Occipital lobe (tissue), 2 donors: Measurements from ENCODE around the gene DELE1. TPM values are rescaled to one million over a fixed set of nuclear protein-coding genes. Genes with fewer than 3 reads are reported as not detected.
"Not testable (repeated sequence)": the region's sequence is repeated elsewhere in the genome, so short reads cannot be mapped to it uniquely, and the experiment has no call there.

Experiments
- DNase-seq: peaks from one replicate; lab custom pipeline; 2025; lab: John Stamatoyannopoulos, UW
- total RNA-seq: library from RNA; depleted of rRNA; stranded (reverse); fragments of >200 nt; gene quantifications from one replicate; pipeline ENCODE4 v1.2.3, GENCODE V29; 2014

The DELE1 gene
- total RNA-seq, 1 donor from 2014 or later, result 39.0 TPM

- no peak for DNase-seq
Observed at GRCh38 chr5:141883892-141884318, 39.8 kb upstream of the DELE1 start.

- DNase-seq, result no peak
Observed at GRCh38 chr5:141889282-141889871, 34.3 kb upstream of the DELE1 start.

DNA sequence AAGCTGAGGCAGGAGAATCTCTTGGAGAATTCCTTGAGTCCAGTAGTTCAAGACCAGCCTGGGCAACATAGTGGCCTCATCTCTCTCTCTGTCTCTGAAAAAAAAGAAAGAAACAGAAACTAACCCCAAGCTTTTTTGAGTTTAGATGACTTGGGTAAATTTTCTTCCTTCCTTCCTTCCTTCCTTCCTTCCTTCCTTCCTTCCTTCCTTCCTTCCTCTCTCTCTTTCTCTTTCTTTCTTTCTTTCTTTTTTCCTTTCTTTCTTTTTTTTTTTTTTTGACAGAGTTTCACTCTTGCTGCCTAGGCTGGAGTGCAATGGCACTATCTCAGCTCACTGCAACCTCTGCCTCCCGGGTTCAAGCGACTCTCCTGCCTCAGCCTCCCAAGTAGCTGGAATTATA is 33.2 kb upstream of the DELE1 start:
- not testable (repeated sequence) for DNase-seq

DNA sequence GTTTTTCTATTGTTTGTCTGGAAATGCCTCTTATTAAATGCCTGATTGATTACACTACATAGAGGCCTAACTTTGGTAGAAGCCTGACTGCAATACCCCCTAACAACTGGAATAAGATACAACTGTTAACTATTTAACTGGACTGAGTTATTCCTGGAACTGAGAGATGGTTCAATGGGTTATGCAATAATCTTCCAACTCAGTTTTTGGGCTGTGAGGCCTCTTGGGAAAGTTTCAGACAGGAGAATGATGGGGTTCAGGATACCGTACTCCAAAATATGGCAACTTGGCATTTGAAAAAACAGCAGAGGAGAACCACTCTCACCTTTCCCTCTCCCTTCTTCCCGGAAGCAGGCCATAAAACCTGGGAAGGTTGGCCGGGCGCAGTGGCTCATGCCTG is 26.2 kb upstream of the DELE1 start:
- DNase-seq, result no peak

DNA sequence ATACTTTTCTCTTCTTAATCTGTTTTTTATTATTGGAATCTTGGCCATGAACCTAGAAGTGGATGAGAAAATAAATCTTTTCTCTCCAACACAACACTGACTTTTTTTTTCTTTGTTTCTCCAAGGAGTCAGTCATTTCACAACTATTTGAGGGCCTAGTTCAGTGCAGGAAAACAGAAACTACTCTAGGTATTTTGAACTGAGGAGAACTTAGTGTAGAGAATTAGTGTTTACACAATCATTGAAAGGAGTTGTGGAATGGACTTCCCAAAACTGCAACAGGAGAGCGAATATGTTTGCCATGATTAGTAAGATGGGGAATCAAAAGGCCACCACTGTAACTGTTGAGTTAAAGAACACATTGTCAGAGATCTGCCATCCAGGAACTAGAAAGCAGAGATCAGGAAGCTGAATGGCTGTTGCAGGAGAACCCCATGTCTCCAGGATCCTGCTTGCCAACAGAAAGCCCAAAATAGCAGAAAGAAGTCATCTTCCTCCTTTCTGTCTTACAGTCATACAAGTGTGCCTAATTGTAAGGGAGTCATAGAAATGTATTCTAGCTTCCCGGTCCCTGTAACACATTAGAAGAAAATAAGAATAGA is 25.1 kb upstream of the DELE1 start:
- no peak for DNase-seq

DNA sequence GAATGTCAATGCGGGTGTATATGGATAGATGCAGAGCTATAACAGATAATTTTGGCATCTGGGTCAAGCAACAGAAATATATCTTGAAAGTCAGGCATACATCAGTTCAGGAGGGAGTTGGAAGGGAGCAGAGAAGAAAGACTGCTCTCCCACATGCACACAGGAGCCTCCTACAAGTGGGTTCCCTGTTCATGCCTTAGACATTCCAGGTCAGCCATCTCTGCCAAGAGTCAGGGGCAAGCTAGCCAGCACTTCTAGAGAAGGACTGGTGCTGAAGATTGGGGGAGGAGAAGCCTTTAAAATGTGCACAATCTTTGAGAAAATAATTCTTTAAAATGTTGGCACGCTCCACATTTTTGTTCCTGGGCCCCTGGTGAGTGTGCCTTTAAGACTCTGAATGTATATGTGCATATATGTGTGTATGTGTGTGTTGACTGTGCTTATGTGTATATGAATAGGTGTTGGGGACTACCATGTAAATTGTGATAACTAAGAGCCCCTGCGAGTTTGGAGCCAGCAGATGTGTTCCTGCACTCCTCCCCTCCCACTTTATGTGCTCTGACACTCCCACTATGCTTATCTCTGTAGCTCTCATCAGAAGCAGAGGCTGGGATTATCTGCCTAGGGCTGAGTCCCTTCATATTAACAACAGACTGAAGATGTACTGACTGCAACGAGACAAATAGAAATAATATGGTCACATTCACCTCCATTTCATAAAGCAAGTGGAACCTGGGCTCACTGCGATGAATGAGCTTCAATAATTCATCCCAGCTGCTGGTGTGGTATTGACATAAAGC is 21.5 kb upstream of the DELE1 start:
- no peak for DNase-seq

DNA sequence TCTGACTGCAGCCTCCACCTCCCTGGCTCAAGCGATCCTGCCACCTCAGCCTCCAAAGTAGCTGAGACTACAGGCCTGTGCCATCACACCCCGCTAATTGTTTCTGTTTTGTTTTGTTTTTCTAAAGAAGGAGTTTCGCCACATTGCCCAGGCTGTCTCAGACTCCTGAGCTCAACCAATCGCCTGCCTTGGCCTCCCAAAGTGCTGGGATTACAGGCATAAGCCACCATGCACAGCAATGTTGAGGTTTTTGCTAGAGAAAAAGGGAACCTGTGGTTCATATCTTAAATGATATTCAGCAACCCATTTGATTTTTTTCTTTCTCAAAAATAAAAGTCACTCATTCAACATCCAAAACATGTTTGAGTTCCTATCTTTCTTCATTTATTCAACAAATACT is 20.4 kb upstream of the DELE1 start:
- DNase-seq, result no peak

GRCh38 chr5:141904551-141904950 is 19.1 kb upstream of the DELE1 start:
- DNase-seq, result no peak

GRCh38 chr5:141906517-141906916 is 17.2 kb upstream of the DELE1 start:
- no peak for DNase-seq

DNA sequence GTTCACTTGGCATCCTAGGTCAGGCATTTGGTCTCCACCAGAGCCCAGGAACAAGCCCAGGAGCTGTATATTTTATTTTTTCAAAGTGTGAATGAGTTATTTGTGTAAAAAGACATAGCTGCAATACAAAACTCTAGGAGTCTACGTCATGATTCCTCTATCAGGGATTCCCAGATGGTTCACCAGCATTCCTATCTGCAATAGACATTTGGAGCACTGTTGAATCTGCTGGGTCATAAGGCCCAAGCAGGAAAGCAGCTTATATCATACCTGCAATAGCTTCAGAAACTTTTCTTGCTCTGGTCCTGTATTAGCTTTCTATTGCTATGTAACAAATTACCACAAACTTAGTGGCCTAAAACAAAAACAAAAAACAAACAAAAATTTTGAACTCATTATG is 16.7 kb upstream of the DELE1 start:
- DNase-seq, result no peak

DNA sequence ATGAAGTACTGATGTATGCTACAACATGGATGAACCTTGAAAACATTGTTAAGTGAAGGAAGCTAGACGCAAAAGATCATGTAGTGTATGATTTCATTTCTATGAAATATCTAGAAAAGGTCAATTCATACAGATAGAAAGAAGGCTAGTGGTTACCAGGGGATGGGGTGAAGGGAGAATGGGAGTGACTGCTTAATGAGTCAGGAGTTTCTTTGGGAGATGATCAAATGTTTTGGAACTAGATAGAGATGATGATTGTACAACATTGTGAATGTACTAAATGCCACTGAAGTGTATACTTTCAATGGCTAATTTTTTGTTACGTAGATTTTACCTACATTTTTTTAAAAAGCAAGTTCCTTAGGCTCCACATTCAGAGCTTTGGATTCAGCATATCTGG is 14.9 kb upstream of the DELE1 start:
- no peak for DNase-seq

GRCh38 chr5:141909212-141909611 is 14.5 kb upstream of the DELE1 start:
- DNase-seq, result no peak

- DNase-seq, result no peak
Observed at GRCh38 chr5:141910271-141910673, 13.4 kb upstream of the DELE1 start.

GRCh38 chr5:141913560-141914198 is 10.0 kb upstream of the DELE1 start:
- peak; percentile 19 for DNase-seq

DNA sequence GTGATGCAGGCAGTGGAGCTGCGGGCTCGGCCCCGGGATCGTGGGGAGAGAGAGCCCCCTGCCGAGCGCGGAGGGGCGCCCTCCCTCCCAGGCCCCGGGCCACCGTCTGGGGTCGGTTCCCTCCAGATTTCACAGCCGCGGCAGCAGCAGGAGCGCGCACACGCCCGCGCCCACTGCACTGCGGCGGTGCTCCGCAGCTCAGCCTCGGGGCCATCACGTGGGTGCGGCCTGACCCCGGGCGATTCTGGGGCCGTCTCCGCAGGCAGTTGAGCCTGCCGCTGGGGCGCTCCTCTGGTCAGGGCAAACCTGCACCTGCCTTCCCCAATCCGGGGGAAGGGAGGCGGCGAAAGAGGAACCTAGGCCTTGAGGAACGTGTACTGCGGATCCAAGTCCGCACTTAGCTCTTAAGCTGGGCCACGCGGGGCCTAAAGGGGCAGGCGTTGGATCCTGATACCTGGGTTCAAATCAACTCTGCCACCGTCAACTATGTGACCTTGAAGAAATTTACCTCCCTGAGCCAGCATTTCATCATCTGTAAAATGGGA is 9.4 kb upstream of the DELE1 start:
- DNase-seq, result peak; percentile 25

DNA sequence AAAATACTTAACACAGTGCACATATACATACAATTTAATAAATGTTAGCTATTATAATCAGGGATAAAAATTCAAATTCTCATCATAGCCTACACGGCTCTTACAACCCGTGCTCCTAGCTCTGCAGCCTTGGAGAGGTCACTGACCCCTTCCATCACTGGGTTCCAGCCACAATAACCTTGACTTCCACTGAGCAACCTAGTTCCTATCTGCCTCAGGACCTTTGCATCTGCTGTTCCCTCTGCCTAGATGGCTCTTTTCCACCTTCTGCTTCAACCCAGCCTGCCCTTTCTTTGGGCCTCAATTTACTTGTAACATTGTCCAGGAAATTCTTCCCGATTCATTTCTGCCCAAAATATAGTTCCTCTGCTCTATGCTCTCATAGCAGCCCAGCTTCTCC is 8.9 kb upstream of the DELE1 start:
- no peak for DNase-seq

- no peak for DNase-seq
Observed at GRCh38 chr5:141915881-141916336, 7.8 kb upstream of the DELE1 start.

- DNase-seq, result no peak
Observed at GRCh38 chr5:141916522-141916921, 7.1 kb upstream of the DELE1 start.

DNA sequence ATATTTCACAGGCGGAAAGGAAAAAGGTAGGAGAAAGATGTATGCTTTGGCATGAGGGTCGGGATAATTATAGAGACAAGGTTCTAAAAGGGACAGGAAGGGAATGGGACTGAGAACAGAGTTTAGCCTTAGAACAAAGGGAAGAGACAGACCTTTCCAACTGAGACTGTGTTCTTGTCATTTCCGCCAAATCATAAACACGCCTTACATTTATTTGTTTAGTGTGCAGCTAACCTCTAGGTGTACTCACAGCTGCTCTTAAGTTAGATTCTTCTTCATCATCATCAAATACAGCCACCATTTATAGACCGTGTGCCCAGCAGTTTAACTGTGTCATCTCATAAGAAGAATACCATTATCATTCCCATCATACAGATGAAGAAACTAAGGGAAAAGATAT is 5.9 kb upstream of the DELE1 start:
- DNase-seq, result no peak

DNA sequence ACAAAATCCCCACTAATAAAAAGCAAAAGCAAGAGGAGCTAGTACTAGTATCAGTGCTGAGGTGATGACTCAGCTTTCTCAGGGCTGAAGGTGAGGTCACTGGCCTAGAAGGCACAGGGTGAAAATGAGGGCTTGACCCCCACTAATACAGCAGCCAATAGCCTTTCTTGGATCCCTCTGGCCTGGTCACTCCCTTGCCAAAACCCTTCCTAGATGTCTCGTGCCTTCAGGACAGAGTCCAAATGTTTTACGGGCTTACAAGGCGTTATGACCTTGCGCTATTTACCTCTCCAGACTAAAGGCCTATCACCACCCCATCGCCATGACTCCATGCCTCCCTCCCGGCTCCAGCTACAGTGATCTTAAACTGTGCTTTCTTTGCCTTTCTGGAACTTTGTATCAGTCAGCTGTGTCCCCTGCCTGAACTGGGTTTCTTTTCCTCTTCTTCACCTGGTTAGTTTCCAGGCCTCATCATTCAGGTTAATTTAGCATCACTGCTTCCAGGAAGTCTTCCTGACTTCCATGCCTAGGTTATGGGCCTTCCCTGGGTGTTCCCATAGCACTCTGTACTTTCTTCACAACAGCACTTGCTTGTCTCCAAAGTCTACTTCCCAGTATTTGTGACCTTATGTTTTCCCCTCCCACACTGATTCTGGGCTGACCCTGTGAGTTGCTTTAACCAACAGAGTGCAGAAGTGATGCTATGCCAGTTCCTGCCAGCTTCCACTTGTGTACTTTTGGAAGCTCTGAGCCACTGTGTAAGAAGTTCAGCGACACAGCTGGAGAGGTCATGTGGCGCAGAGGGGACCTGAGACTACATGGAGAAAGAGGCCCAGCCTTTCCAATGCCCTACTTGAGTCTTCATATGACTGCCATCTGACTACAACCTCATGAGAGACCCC is 4.2 kb upstream of the DELE1 start:
- DNase-seq, result no peak

GRCh38 chr5:141920771-141921170 is 2.9 kb upstream of the DELE1 start:
- DNase-seq, result no peak
